Kidney epithelial cell (primary cell): ENCODE data around the gene INTU. TPM values are rescaled to one million over a fixed set of nuclear protein-coding genes. Genes with fewer than 3 reads are reported as not detected.
"Not testable (repeated sequence)": the region's sequence is repeated elsewhere in the genome, so short reads cannot be mapped to it uniquely, and the experiment has no call there.

Experiments used
- DNase-seq: peaks from one replicate; pipeline ENCODE4 v3.0.0-alpha.2; 2010; ENCODE audit warnings: low read depth
- H3K27me3 ChIP-seq: 2 replicates; pipeline ENCODE4 v1.6.0; 2011; ENCODE audit warnings: low read length; ENCODE audit not compliant: control insufficient read depth, insufficient read depth
- H3K36me3 ChIP-seq: 2 replicates; pipeline ENCODE4 v1.5.1; 2011; ENCODE audit warnings: low read length; ENCODE audit not compliant: control insufficient read depth, insufficient read depth
- H3K4me3 ChIP-seq: 2 replicates; pipeline ENCODE4 v1.5.1; 2011; ENCODE audit warnings: low read depth, mild to moderate bottlenecking, control low read depth, low read length
- total RNA-seq: library from RNA; depleted of rRNA; stranded (reverse); fragments of >200 nt; gene quantifications from 2 replicates; pipeline ENCODE4 v1.2.3, GENCODE V29; 2015
- TF ChIP-seq, protein P1 (sequence below): IDR thresholded peaks from 2 replicates; pipeline ENCODE4 v1.5.1; 2011; ENCODE audit warnings: mild to moderate bottlenecking, moderate library complexity, low read length, control low read depth, inconsistent platforms; ENCODE audit not compliant: insufficient read depth, poor library complexity, severe bottlenecking

INTU gene
- total RNA-seq, 1 donor from 2014 or later, result 6.4 TPM

DNA sequence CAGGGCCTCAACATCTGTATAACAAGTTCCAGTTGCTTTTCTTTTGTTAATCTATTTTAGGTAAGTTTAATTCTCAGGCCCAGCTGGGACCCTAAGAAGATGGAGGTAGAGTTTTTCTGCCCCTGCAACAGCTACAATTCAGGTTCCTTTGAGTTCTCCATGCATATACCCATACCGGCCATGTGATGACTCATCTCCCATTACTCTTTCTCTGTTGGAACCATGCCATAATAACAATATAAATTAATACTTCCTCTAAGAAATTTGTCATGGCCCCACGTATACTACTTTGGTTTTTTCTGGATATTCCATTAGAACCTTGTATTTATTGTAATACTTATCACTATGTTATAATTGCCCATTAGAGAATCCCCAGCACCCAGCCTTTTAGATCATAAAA is 1.3 kb upstream of the INTU start:
- Histone ChIP-seq H3K36me3 (no peaks in the 10 kb centered on the region), H3K4me3 (no peak overlapping the region), H3K27me3 (no peaks in the 10 kb centered on the region)
- no peak for DNase-seq
- TF ChIP-seq, protein P1, sequence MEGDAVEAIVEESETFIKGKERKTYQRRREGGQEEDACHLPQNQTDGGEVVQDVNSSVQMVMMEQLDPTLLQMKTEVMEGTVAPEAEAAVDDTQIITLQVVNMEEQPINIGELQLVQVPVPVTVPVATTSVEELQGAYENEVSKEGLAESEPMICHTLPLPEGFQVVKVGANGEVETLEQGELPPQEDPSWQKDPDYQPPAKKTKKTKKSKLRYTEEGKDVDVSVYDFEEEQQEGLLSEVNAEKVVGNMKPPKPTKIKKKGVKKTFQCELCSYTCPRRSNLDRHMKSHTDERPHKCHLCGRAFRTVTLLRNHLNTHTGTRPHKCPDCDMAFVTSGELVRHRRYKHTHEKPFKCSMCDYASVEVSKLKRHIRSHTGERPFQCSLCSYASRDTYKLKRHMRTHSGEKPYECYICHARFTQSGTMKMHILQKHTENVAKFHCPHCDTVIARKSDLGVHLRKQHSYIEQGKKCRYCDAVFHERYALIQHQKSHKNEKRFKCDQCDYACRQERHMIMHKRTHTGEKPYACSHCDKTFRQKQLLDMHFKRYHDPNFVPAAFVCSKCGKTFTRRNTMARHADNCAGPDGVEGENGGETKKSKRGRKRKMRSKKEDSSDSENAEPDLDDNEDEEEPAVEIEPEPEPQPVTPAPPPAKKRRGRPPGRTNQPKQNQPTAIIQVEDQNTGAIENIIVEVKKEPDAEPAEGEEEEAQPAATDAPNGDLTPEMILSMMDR, result no peak

DNA sequence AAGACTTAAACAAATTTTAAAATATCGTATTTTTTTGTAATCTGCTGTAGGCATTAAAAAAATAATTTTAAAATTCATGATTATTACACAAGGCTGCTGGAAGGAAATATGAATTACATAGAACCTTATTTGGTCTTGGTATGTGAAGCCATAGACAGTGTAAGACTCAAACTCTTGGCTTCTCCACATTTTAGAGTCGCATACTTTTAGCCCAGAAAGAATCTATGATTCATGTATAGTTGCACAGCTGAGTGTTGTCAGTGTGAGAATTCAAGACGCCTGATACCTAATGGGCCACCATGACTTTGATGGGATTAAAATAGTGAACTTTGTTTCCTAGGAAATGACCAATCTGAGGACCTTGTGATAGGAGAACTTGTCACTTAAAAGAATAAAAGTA is 1.4 kb downstream of the INTU start:
- TF ChIP-seq, protein P1, result no peak
- Histone ChIP-seq H3K36me3 (no peaks in the 10 kb centered on the region), H3K27me3 (no peaks in the 10 kb centered on the region), H3K4me3 (no peak overlapping the region)
- DNase-seq, result no peak

DNA sequence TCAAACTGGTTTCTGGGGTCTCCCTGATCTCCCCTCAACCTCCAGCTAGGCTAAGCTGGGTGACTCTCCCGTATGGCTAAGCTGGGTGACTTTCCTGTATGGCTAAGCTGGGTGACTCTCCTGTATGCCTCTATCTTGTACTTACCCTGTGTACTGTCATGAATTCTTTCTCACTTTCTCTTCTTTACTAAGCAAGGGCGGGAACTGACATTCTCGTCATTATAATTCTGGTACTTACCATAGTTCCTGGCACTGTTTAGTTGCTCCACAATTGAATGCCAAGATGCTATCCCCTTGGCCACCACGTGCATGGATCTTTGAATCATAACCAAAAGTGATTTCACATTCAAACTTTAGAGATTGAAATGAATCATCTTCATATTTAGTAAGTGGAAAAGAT is 8.8 kb downstream of the INTU start:
- TF ChIP-seq, protein P1, result no peak
- DNase-seq, result no peak
- H3K4me3 ChIP-seq, result no peak overlapping the region
- H3K36me3 ChIP-seq, result no peaks in the 10 kb centered on the region
- H3K27me3 ChIP-seq, result no peaks in the 10 kb centered on the region

DNA sequence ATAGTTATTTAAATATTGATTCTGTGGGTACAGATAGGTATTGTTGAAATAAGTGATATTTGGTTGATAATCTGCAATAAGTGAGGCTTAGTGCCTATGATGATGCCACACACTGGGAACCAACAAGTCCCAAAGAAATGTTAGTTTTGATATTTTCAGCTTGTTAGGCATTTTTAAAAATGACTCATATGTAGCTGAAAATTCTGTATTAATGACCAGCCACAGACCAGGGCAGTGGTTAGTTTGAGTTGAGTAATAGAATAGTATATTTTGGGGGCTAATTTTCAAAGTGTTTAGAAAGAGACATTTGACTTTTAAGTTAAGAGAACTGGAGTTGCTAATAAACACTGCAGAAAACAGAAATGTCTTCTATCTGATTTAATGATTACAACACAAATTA is 9.4 kb downstream of the INTU start:
- H3K36me3 ChIP-seq, result no peaks in the 10 kb centered on the region
- no peak for DNase-seq
- TF ChIP-seq, protein P1, result no peak
- H3K4me3 ChIP-seq, result no peak overlapping the region
- no peaks in the 10 kb centered on the region for H3K27me3 ChIP-seq

DNA sequence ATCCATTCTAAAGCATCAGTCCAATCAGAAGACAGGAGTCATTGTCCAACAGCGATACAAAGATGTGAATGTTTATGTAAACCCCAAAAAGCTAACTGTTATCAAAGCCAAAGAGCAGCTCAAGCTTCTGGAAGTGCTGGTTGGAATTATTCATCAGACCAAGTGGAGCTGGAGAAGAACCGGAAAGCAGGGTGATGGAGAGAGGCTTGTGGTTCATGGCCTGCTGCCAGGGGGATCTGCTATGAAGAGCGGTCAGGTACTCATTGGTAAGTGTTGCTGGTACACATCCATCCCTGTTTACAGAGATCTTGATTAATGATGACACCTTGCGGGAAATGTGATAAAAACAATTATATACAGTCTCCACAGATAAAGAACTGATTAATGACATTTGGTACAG is 11.0 kb downstream of the INTU start:
- Histone ChIP-seq H3K27me3 (no peaks in the 10 kb centered on the region), H3K4me3 (no peak overlapping the region), H3K36me3 (no peaks in the 10 kb centered on the region)
- TF ChIP-seq, protein P1, result no peak
- DNase-seq, result no peak

DNA sequence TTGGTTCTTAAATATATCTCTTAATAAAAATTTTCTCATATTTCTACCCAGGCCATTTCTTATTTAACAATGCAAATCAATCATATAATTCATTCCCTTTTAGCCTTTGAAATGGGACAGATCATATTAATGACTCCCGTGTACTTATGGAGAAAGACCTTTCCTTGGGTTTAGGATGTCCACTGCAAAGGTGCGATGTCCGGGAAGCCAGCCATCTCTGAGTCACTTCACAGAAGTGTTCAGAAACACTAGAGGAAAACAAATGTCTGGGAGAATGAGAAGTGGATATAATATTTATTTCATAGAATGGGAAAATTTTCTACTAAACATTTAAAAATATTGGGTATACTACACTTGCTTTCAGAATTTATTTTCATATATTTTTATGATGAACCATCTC is 15.3 kb downstream of the INTU start:
- no peak overlapping the region for H3K4me3 ChIP-seq
- TF ChIP-seq, protein P1, result no peak
- no peaks in the 10 kb centered on the region for H3K27me3 ChIP-seq
- DNase-seq, result no peak
- no peaks in the 10 kb centered on the region for H3K36me3 ChIP-seq

DNA sequence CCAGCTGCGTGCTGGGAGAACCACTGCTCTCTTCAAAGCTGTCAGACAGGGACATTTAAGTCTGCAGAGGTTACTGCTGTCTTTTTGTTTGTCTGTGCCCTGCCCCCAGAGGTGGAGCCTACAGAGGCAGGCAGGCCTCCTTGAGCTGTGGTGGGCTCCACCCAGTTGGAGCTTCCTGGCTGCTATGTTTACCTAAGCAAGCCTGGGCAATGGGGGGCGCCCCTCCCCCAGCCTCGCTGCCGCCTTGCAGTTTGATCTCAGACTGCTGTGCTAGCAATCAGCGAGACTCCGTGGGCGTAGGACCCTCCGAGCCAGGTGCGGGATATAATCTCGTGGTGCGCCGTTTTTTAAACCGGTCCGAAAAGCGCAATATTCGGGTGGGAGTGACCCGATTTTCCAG is 22.8 kb downstream of the INTU start:
- not testable (repeated sequence) for H3K36me3 ChIP-seq, DNase-seq, H3K4me3 ChIP-seq, H3K27me3 ChIP-seq
